ENCODE data around the gene DHRS7C.
"Not testable (repeated sequence)": the region's sequence is repeated elsewhere in the genome, so short reads cannot be mapped to it uniquely, and the experiment has no call there.

DHRS7C gene

DNA sequence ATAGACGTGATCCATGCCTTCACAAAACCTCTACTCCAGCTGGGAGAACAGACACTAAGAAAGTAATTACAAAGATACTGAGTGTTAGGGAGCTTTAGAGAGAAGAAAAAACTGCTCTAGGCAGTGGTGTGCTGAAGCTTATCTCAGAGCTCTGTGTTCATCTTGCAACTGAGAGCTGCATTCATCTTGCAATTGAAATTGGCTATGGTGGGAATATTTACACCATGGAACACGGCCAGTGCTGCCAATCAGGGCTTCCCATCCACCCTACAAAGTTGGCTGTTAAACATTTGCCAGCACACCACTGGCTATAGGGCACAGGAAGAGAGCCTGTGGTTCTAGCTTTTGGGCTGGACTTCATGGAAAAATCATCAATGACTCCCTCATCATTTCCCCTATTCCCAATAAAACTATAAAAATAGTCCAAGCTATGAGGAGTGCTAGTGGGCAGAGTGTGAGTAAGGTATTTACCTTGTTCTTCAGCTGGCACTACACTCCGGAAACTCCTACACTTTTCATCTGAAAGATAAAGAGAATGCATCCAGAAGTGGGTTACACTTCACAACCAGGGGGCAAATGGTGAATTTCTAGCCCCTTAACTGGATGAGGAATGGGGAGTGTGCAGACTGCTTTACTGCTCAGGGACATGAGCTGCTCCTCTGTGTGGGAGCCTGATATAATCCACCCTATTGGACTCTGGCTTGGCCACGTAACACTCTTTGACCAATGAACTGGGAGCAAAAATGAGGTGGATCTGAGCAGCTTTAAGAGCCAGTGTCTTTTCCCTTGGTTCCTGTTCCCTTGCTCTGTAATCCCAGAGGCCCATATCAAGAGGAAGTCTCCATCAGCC, 18.9 kb upstream of the DHRS7C start:
- DNase-seq (ENCODE audit: low read depth in 3 of 3): no peak

DNA sequence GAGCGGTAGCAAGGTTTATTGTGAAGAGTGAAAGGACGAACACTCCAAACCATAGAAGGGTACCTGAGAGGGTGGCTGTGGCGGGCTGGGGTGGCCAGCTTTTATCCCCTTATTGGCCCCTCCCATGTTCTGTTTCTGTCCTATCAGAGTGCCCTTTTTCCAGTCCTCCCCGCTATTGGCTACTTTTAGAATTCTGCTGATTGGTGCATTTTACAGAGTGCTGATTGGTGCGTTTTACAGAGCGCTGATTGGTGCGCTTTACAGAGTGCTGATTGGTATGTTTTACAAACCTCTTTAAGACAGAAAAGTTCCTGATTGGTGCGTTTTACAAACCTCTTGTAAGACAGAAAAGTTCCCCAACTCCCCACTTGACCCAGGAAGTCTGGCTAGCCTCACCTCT, 18.0 kb upstream of the DHRS7C start:
- no peak for DNase-seq (ENCODE audit: low read depth in 3 of 3)

DNA sequence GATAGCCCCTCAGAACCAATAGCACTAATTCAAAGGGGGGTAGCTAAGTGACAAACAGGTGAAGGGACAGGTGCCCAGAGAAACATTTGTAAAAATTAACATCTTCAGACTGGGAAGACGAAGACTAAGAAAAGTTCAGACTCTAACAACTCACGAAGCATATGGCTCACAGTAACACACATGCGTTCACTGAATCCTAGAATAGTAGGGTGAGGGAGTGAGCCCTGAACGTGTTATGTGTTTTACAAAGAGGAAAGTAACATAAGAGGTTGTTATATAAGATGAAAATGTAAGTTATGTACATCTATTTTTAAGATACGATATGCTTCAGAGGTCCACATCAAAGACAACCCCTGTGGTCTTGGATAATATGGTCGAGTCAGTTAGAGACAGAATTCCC, 15.3 kb upstream of the DHRS7C start:
- no peak for DNase-seq (ENCODE audit: low read depth in 3 of 3)

DNA sequence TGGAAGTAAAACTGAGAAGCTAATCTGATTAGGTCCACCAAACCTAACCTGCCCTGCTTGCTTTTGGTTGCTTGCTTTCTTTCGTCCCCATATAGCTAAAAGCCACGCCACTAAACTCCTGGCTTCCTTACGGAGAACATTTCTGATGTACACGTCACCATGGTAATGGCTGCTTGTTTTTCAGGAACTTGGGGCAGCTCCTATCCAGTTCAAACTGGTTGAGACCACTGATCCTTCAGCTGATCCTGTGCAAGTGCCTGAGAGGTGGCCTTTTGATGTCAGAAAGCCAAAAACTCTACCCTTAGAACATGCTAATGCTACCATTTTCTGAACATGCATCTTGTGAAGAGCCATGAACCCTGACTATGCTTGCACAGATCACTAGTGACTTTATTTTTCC, 14.4 kb upstream of the DHRS7C start:
- DNase-seq (ENCODE audit: low read depth in 3 of 3): no peak

DNA sequence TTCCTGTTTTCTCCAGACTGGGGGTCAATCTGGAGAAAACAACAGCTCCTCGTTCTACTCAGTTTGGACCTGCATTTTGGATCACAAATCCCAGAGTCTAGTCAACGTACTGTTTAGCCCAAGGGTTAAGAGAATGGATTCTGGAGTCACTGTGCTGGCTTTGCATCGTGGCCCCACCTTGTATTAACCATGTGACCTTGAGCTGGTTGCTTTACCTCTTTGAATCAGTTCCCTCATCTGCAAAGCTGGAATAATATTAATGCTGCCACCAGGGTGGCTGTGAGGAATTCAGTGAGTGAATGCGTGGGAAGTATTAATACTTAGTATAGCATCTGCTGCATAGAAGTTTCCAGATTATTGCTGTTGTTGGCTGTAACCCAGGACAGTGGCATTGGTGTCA, 11.3 kb upstream of the DHRS7C start:
- no peak for DNase-seq (ENCODE audit: low read depth in 3 of 3)

DNA sequence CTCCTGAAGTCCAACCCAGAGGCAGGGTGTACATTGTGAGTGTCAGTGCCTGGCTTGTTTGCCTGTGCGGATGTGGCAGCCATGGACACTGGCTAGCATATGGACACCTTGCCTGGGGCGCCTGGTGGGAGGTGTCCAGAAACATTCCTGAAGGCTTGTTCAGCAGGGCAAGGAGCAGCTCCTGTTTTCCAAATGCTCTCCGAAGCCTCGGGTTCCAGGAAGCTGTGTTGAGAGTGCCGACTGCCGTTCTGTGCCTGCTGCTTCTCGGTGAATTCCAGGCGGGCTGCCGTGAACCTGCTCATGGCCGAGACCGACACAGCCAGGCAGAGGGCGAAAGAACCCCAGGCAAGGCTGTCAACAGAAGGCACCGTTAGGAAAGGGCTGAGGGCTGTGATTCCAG, 10.9 kb upstream of the DHRS7C start:
- no peak for DNase-seq (ENCODE audit: low read depth in 3 of 3)

DNA sequence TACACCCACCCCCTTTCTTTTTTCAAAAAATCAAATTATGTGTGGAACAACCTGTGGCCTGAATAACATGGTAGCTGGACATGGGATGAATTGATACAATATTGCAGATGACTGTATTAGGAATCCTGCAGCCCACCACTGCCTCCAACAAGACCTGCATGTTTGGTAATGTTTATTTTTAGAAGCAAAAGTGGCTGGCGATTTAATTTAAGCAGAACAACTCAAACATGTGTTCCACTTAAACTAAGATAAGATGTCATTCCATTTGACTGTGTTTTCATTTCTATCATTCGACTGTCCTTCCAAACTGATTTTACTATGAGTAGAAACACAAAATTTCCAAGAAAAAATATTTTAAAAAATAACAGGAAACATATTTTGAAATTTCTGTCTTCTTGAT, 10.1 kb upstream of the DHRS7C start:
- no peak for DNase-seq (ENCODE audit: low read depth in 3 of 3)

DNA sequence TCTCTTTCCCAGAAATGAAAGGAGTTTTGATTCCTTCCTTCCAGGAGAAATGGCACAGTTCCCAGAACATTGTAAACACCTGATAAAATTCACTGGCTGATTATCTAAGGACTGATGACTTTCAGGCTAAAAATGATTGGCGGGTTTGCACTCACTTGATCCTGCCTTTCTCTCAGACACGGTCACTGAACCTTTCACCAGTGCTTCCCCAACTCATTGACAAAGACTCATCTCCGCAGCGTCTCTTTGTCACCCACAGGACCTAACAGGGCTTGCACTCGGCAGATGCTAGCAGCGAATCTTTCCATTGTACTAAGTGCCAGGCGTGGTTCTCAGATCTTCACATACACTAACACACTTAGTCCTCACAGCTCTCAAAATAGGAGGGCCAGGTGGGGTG, 7.3 kb upstream of the DHRS7C start:
- DNase-seq (ENCODE audit: low read depth in 3 of 3): no peak

DNA sequence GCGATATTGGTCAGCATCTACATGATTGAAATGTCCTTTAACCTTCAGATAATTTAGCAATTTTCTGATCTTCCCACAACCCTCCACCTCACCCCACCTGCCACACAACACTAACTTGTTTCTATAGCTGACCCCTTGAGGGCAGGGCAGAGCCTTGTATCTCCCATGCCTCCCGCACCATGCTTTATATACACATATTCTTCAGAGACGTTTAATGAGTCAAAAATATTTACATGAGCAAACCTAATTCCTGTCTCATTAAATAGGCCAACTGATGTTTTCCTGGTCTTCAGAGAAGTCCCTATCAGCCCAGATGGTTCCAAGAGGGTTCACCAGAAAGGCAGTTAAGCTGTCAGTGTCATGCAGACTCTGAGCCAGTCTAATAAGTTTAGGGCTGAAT, 6.6 kb upstream of the DHRS7C start:
- DNase-seq (ENCODE audit: low read depth in 3 of 3): no peak

DNA sequence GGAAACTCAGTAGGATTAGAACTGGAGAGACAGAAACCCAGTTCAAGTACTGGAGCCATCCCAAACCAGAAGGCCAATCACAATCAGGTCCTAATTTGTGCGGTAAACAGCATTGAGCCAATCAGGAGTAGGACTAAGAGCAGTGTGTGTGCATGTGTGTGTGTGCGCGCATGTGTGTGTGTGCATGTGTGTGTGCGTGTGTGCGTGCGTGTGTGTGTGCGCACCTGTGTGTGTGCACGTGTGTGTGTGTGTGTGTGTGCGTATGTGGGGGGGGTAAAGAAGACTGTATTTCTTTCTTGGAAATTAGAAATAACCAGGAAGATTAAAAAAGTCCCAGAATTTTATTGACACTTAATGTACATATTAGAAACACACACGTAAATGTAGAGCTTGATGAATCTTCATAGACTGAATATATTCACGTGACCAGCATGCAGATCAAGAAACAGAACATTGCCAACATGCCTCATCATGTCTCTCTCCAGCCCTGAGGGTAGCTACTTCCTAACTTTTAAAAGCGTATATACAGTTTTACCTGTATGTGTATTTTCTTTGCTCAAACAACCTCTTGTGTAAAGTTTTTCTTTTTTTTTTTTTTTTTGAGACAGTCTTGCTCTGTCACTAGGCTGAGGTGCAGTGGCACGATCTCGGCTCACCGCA, 919 bp upstream of the DHRS7C start:
- no peak for DNase-seq (ENCODE audit: low read depth in 3 of 3)

DNA sequence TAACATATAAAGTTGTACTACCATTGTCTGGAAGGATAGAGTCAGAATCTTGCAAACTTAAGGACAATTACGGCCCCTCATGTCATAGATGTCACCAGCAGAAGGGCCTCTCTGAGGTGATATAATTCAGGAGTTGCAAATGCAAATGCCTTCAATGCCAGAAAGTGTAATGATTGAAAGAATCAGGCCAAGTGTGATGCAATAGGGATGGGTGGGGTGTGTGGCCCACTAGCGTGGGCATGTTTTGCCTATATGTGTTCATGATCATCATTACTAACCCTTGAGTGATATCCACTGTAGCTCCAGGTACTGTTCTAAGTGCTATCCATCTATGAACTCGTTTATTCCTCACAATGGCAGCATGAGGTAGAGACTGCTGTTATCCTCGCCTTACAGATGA, 1.1 kb downstream of the DHRS7C start:
- DNase-seq (ENCODE audit: low read depth in 3 of 3): no peak

DNA sequence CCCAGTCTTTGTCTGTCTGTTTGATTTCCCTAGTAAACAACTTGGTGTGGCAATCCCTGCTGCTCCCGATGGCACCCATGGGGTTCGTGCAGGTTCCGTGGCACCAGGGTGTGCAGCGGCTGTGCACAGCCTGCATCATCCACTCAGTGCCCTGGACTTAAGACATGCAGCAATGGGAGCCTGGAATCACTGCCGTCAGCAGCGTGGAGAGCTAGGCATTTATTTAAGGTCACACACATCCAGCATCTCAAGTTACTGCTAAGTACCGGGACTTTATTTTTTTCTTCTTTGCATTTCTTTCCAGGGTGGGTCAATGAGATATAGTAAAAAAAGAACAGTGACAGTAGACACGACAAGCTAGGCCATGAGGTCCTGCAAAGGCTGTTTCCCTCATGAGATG, 2.8 kb downstream of the DHRS7C start:
- no peak for DNase-seq (ENCODE audit: low read depth in 3 of 3)

DNA sequence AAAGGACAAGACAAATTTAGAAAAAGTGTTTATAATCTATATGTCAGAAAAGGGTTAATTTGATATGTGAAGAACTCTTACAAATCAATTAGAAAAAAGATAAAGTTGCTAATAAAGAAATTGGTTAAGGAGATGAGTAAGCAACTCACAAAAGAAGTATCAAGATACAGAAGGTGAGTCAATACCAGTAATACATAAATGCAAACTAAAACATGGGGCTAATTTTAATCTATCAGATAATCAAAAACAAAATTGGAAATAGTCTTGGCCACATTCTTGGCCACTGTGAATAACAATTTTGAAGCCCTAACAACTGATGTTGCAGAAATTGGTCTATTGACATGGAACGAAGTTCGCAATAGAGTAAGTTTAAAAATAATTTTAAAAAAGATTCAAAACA, 6.8 kb downstream of the DHRS7C start:
- no peak for DNase-seq (ENCODE audit: low read depth in 3 of 3)

DNA sequence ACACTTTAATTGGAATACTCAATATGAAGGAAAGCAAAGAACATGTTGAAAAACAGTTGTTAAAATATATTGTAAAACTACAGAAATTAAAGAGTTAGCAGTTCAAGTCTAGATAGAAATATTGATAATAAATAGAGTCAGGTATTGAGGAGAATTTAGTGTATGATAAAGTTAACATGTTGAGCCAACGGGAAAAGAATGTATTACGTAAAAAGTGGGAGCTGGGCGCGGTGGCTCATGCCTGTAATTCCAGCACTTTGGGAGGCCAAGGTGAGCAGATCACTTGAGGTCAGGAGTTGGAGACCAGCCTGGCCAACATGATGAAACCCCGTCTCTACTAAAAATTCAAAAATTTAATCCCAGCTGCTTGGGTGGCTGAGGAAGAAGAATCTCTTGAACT, 7.9 kb downstream of the DHRS7C start:
- not testable (repeated sequence) for DNase-seq (ENCODE audit: low read depth in 3 of 3)

DNA sequence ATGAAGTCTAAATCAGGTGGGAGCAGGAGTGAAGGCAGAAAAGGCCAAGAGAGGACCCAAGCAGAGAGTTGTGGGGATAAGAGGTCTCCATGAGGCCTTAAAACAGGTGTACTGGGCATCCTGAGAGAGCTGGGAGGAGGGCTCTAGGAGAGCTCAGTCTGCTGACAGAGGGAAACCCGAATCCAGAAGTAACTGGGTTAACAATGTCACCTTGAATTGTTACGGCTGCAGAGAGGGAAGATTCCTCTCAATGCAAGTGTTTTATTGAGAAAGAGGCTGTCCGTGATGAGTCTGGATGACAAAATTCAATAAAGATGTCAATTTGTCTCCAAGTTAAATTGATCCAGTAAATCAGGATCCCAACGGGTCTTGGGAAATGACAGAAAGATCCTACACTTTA, 8.3 kb downstream of the DHRS7C start:
- DNase-seq (ENCODE audit: low read depth in 3 of 3): no peak

DNA sequence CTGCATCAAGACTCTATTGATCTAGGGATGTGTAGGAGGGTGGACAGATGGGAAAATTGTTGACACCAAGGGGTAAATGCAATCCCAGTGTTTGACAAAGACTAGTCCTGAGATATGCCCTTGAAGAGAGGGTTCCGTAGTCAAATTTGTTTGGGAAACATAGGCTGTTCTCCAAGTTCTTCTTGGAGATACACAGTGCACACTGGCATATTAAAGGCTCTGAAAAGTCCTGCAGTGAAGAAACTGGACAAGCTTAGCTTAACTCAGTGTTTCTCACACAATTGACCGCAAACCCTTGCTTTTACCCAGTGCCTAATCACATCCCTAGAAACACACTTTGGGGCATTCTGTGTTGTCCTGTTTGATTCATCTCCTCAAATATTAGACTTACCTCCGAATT, 10.8 kb downstream of the DHRS7C start:
- DNase-seq (ENCODE audit: low read depth in 3 of 3): no peak

DNA sequence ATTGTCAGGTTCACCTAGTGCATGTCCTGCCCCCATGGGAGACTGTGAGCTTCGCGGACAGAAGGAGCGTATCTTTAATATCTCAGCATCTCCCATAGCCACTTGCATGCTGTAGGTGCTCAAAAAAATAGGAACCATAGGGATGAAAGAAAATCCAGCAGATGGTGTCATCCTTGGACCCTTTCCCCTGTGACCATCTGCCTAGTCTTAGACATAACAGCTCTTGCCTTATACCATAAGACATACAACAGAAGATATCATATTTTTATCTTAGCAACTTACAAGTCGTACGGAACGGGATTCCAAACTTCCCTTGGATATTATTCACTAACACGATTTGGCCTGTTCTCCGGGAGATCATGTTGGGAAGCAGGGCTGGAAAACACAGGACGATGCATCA, 14.5 kb downstream of the DHRS7C start:
- no peak for DNase-seq (ENCODE audit: low read depth in 3 of 3)

DNA sequence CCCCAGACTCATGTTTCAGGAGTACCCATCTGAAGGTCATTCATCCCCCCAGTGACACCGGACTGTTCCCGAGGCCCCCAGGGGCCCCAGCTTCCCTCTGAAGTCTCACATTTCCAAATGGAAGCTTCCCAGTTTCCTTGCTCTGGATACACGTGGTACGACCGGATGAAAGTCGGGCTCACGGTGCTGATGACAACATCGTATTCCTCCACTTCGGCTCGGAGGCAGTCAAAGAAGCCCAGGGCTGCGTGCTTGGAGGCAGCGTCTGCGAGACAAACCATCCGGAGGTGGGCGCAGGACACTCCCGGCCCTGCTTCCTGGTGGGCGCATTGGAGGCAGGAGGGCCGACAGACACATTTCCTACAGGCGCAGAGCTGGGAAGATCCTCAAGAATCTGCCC, 18.7 kb downstream of the DHRS7C start:
- DNase-seq (ENCODE audit: low read depth in 3 of 3): no peak

DNA sequence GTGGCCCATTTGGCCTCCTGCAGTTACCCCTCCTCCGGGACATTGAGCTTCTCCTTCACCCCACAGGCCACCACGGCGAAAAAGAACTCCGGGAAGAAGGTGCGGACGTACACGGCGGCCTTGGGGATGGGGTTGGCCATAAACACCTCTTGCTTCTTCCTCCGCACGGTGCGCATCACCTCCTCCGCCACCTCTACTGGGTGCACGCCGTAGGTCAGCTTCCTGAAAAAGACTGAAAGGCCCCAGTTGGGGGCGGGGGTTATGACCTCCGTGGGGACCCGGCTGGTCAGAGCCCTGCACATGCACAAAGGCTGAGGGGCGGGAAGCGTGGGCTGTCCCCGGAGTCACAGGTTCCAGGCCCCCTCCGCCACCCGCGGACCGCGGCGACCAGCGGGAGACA, 19.9 kb downstream of the DHRS7C start:
- DNase-seq (ENCODE audit: low read depth in 3 of 3): no peak

DNA sequence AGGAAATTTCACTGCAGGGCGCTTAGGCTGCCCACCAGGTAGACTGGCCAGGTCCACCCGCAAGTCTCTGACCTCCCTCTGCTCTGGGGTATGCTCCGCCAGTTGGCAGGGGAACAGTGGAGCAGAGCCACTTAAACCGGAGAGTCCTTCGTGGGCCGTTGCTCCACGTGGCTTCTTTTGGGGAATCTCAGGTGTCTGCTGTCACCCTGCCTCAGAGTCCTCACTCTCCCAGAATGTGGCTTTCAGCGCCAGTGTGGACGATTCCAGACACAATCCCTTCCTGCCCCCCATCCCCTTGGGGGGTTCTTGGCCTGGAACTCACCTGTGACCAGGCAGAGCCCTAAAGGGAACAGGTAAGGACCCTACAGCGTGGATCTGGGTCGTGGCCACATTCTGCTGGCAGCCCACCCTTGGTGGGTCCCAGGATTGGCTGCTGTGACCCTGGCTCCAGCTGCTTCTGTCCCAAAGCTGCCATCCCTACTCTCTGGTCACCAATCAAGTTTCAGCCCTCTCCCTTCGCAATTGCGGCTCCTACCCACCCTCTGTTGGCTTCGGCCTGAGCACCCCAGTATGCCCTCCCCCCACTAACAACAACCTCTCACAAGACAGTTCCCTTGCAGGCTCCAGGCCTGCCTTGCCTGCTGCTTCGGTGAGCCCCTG, 22.2 kb downstream of the DHRS7C start:
- DNase-seq (ENCODE audit: low read depth in 3 of 3): no peak

DNA sequence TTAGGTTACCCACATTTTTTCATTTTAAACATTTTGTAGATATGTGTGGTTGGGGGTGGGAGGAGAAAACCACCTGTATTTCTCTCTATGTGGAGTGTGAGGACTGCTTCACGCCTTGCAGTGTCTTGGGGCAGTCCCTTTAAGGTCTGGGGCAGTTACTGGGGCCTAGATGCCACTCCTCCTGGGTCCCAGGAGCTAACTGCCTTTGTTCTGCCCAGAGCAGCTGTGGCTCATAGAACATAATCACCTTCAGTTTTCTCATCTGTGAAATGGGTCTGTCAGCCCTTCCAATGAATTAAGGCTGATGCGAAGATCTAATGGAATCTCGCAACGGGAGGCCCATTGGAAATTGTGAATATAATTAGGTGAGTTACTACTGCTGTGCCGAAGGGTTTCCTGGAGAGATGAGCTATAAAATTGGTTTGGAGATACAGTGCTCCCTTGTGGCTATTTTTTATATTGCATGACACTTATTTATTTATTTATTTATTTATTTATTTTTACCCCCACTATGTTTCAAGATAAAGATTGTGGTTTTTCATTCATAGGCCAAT, 22.9 kb downstream of the DHRS7C start:
- DNase-seq (ENCODE audit: low read depth in 3 of 3): no peak

DNA sequence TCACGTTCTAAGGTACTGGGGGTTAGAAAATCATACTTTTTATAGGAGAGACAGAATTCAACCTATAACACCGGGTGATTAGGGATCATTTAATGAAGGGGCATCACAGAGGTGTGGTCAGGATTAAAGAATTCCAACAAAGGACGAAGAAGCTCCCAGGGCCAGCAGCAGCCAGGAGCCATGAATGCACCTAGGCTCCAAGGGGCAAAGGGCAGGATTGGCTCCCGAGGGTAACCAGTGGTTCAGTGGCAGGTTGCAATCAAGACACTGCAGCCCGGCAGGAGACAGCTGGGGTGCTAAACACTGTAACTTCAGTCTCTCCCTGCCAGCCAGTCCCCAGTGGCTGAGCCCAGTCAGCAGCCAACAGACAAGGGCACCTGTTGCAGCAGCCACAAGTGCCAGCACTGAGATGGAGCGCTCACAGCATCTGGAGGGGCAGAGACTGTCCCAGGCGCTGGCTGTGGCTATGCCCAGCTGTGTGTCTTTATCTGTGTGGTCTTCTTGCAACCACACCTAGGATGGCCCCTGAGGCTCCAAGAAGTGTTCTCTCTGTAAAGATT, 23.9 kb downstream of the DHRS7C start:
- no peak for DNase-seq (ENCODE audit: low read depth in 3 of 3)
